Activated CD8-positive, alpha-beta T cell treated with anti-CD3 and anti-CD28 coated beads for 36 hours (primary cell): ENCODE results near the gene HOXD8. TPM values are rescaled to one million over a fixed set of nuclear protein-coding genes. Genes with fewer than 3 reads are reported as not detected.

ENCODE experiments used
- ATAC-seq: fragments of 200-7000 bp; cut with Tn5 transposase; one replicate; pipeline ENCODE4 v1.10.0; 2021; ENCODE audit warnings: mild to moderate bottlenecking, moderate library complexity
- CTCF ChIA-PET: fragments of 350-600 bp; sonication (Branson Sonifier 250); formaldehyde crosslinking; loops from one replicate; lab custom pipeline; 2021; ENCODE audit warnings: antibody characterized with exemption; lab: Charles Lee
- POLR2A ChIA-PET: fragments of 350-600 bp; sonication (Branson Sonifier 250); formaldehyde crosslinking; loops from one replicate; lab custom pipeline; 2021; ENCODE audit warnings: antibody characterized with exemption; lab: Charles Lee
- DNase-seq: peaks from one replicate; pipeline ENCODE4 v3.0.0-alpha.2; 2020
- H3K27ac Mint-ChIP-seq: one replicate; pipeline ENCODE4 v1.8.0; 2021; ENCODE audit warnings: mild to moderate bottlenecking, mixed read lengths
- H3K27me3 Mint-ChIP-seq: one replicate; pipeline ENCODE4 v1.8.0; 2021; ENCODE audit warnings: mixed read lengths
- H3K36me3 Mint-ChIP-seq: one replicate; pipeline ENCODE4 v1.8.0; 2021; ENCODE audit warnings: low read depth, mixed read lengths
- H3K4me1 Mint-ChIP-seq: one replicate; pipeline ENCODE4 v1.8.0; 2021; ENCODE audit warnings: low read depth, mixed read lengths
- H3K4me3 Mint-ChIP-seq: one replicate; pipeline ENCODE4 v1.8.0; 2021; ENCODE audit warnings: mild to moderate bottlenecking, moderate library complexity, mixed read lengths
- H3K9me3 Mint-ChIP-seq: one replicate; pipeline ENCODE4 v1.8.0; 2021; ENCODE audit warnings: mixed read lengths
- CTCF ChIP-seq: fragments of 200-600 bp; IDR thresholded peaks from one replicate; pipeline ENCODE4 v1.8.0; 2022; ENCODE audit warnings: antibody characterized with exemption, mild to moderate bottlenecking
- intact Hi-C: fragments of 100-400 bp; cut with micrococcal nuclease; formaldehyde crosslinking; loops from one replicate; pipeline ENCODE4 v1.10.0; 2022
- total RNA-seq, 2 experiments: library from RNA; stranded (reverse); gene quantifications; one replicate each; pipeline ENCODE4 v1.2.3, GENCODE V29; 2021

Gene HOXD8
- total RNA-seq, 2 experiments from 2014 or later, result not detected

DNA sequence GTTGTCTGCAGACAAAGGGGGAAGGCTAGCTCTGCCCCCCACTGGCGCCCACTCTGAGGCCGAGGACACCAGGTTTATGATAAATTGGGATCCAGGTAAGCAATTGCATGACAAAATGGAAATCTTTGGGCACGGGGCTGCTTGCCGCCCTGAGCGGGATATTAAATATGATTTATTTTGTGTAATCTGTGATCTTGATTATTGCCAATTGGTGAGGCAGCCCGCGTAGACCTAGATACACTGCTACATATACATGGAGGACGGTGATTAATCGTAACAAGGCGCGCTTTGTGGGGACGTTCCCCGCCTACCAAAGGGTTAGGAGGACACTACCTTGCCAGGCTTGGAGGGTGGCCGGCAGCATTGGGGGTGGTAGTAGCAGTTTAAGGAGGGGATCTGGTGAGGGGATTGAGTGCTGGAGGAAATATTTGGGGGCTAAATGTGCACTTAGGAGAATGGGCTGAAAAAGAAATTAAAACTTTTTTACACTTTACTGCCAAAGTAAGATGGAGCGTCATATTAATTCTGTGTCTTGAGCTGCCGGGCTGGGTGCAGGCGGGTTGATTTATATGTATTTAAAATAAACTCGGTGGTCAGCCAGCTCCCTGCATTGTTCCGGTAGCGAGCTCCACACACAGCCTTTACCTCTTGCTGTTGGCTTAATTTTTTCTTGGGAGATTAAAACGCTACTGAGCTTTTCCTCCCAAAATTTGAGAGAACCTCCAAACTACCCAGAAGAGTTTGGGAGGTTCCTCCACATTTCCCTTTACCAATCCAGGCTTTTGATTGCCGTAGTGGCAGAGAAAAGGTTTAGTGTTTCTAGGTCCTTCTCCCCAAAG, 31.7 kb downstream of the HOXD8 start:
- Mint-ChIP-seq H3K4me3 (no peak overlapping the region), H3K27ac (no peak overlapping the region), H3K9me3 (peaks cover 4% of the 10 kb centered on the region), H3K27me3 (peaks cover 82% of the 10 kb centered on the region), H3K36me3 (peaks cover 3% of the 10 kb centered on the region), H3K4me1 (peaks cover 23% of the 10 kb centered on the region)
- ChIA-PET CTCF (interaction anchor here (0.8 to 5.5 kb wide), 9 partner anchors 21 to 393 kb away, joined by 3 to 34 read pairs (median 4); no protein-coding TSS in a partner anchor), POLR2A (interaction anchor here (1.0 kb wide), 1 partner anchor 9 kb away, joined by 3 read pairs; no protein-coding TSS in a partner anchor)
- TF ChIP-seq CTCF, result no peak
- DNase-seq, result no peak
- no peak for ATAC-seq
- intact Hi-C loops, result loop anchor here (5.0 kb wide), 1 partner anchor 39 kb away; the partner anchor contains the start of gene HOXD9

GRCh38 chr2:176161825-176162626, 32.5 kb downstream of the HOXD8 start:
- intact Hi-C loops, result loop anchor here (5.0 kb wide), 1 partner anchor 40 kb away; the partner anchor contains the start of gene HOXD9
- POLR2A ChIA-PET, result interaction anchor here (0.7 to 1.0 kb wide), 2 partner anchors 10 to 840 kb away, joined by 3 read pairs; no protein-coding TSS in a partner anchor
- no peak overlapping the region for H3K4me3 Mint-ChIP-seq

DNA sequence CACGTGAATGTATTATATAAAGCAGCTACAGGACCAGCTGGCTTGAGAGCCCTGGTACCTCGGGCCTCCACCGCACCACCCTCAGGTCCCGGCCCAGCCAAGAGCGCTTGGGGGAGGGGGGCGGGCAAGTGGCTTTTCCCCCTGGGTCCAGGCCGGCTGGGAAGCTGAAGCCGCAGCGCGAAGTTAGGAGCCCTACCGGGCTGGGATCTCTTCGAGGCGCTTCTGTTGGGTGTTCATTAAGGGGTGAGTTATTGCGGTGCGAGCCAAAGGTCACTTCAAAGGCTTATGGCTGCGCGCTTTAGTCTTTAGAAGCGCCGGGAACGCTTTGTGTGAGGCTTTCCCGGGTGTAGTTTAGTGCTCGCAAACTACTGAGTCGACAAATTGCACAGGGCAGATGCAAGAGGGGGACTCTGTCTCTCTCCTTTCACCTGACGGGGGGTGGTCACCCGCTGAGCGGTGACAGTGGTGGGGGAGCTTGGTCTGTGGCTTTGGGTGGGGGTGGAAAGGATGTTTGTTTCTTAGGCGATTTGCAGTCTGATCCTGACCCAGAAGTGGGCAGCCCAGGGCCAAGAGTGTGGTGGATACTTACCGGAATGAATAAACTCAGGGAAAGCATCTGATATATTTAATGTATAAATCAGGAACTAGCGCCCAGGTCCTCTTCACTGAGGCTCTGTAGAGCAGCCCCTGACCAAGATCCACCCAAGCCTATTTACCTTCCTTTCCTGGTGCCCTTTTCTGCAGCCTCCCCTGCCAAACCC, 33.6 kb downstream of the HOXD8 start:
- ATAC-seq (no peak), DNase-seq (no peak)
- H3K9me3 Mint-ChIP-seq, result peaks cover 4% of the 10 kb centered on the region
- ChIA-PET POLR2A (interaction anchor here (0.7 kb wide), 1 partner anchor 841 kb away, joined by 3 read pairs; no protein-coding TSS in a partner anchor), CTCF (interaction anchor here (0.7 to 5.5 kb wide), 2 partner anchors 23 to 65 kb away, joined by 3 to 34 read pairs; no protein-coding TSS in a partner anchor)
- H3K4me1 Mint-ChIP-seq, result peaks cover 16% of the 10 kb centered on the region
- peaks cover 86% of the 10 kb centered on the region for H3K27me3 Mint-ChIP-seq
- no peak overlapping the region for H3K4me3 Mint-ChIP-seq
- TF ChIP-seq CTCF, result no peak
- H3K27ac Mint-ChIP-seq, result no peak overlapping the region
- intact Hi-C loops, result loop anchor here (5.0 kb wide), 1 partner anchor 41 kb away; the partner anchor contains the start of gene HOXD9
- peaks cover 3% of the 10 kb centered on the region for H3K36me3 Mint-ChIP-seq

More at GRCh38 chr2:176161825-176162626, 32.5 kb downstream of the HOXD8 start:
- peaks cover 83% of the 10 kb centered on the region for H3K27me3 Mint-ChIP-seq
- no peak for ATAC-seq
- no peak overlapping the region for H3K27ac Mint-ChIP-seq
- DNase-seq, result no peak
- peaks cover 3% of the 10 kb centered on the region for H3K36me3 Mint-ChIP-seq
- TF ChIP-seq CTCF, result no peak
- CTCF ChIA-PET, result interaction anchor here (0.7 to 5.5 kb wide), 9 partner anchors 22 to 392 kb away, joined by 3 to 34 read pairs (median 4); no protein-coding TSS in a partner anchor
- peaks cover 23% of the 10 kb centered on the region for H3K4me1 Mint-ChIP-seq
- H3K9me3 Mint-ChIP-seq, result peaks cover 4% of the 10 kb centered on the region

GRCh38 chr2:176163672-176164056, 34.2 kb downstream of the HOXD8 start:
- H3K4me1 Mint-ChIP-seq, result peaks cover 13% of the 10 kb centered on the region
- no peak for TF ChIP-seq CTCF
- H3K9me3 Mint-ChIP-seq, result peaks cover 4% of the 10 kb centered on the region
- no peak overlapping the region for H3K27ac Mint-ChIP-seq
- no peak for DNase-seq
- no peak overlapping the region for H3K4me3 Mint-ChIP-seq
- intact Hi-C loops, result loop anchor here (5.0 kb wide), 1 partner anchor 41 kb away; the partner anchor contains the start of gene HOXD9
- ChIA-PET CTCF (interaction anchor here (5.5 kb wide), 1 partner anchor 23 kb away, joined by 34 read pairs; no protein-coding TSS in a partner anchor), POLR2A (no interaction called here)
- H3K36me3 Mint-ChIP-seq, result peaks cover 3% of the 10 kb centered on the region
- ATAC-seq, result no peak
- peaks cover 84% of the 10 kb centered on the region for H3K27me3 Mint-ChIP-seq
